ENCODE data around the gene TTC23L.

Gene TTC23L

DNA sequence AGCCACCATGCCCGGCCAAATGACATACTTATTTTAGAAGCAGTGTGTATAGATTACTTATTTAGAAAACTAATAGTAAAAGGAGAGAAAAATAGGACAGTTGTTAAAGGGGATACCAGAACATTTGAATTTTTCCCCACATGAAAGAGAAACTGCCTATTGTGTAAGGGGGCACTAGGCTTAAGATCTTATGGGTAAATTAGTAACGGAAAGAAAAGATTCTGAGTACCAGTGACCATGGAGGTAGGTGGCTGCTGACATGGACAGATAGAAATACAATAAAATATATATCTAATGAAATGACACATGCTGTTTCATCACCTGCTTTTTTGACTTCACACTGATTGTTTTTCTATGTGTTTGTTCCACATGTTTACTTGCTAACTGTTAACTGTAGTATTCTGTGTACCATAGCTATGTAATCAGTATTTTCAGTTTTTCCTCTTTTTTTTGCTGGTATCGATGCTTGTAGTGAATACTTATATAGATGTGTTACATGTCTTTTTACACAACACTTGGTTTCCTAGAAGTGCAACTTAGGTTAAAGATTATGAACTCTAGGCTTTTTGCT lies 87.4 kb downstream of the TTC23L start:
- no peak for DNase-seq

DNA sequence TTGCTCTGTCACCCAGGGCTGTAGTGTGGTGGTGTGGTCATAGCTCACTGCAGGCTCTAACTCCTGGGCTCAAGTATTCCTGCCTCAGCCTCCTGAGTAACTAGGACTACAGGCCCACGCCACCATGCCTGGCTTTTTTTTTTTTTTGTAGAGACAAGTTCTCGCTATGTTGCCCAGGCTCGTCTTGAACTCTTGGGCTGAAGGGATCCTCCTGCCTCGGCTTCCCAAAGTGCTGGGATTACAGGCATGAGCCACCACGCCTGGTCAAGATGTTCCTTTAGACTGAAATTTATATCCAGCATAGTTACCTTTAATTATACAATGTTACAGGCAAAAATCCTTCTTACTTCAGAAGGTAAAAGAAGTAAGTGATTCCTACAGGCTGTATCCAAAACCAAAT lies 88.8 kb downstream of the TTC23L start:
- no peak for DNase-seq

DNA sequence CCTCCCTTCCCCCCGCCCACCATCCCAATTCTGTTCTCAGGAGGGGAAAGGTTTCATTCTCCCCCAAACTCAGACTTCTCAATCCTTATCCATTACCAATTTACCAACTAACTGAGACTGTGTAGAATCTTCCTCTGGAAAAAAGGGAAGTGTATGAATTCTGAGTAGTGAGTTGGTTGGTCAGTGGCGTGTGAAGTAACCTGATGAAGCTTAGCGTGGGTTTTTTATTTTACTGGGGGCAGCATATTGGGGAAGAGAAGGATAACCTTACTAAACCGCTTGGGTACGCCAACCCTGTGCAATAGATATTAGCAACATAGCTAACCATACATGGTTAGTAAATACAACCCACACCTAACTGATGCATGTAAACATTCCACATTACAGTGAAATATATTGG lies 89.3 kb downstream of the TTC23L start:
- no peak for DNase-seq

DNA sequence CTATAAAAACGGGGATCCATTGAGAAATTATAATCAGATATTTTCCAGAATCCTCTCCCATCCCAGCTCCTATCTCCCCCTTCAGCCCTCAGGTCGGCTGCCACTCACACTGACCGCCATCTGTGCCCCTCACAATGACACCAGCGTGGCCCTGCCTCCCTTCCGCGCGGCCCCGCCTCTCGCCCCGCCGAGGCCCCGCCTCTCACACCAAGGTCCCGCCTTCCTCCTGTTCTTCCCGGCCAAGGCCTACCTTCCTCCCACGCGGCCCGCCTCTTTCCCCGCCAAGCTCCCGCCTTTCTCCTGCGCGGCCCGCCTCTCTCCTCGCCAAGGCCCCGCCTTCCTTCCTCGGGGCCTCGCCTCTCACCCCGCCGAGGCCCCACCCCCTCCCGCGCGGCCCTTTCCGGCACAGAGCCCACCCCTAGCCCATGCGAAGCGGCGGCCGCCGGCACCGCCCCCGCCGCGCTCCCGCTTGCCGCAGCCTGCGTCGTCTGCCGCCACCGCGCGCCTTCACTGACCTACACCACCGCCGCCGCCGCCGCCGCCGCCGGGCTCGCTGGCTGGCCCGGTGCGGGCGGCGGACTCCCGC lies 90.3 kb downstream of the TTC23L start, which contains the start of gene DNAJC21:
Gene DNAJC21 (plus strand): TSS at position 426 of the 586 bp plus-strand sequence. CDS start 261 bp downstream, outside the sequence.
- DNase-seq, result peak; percentile 96

DNA sequence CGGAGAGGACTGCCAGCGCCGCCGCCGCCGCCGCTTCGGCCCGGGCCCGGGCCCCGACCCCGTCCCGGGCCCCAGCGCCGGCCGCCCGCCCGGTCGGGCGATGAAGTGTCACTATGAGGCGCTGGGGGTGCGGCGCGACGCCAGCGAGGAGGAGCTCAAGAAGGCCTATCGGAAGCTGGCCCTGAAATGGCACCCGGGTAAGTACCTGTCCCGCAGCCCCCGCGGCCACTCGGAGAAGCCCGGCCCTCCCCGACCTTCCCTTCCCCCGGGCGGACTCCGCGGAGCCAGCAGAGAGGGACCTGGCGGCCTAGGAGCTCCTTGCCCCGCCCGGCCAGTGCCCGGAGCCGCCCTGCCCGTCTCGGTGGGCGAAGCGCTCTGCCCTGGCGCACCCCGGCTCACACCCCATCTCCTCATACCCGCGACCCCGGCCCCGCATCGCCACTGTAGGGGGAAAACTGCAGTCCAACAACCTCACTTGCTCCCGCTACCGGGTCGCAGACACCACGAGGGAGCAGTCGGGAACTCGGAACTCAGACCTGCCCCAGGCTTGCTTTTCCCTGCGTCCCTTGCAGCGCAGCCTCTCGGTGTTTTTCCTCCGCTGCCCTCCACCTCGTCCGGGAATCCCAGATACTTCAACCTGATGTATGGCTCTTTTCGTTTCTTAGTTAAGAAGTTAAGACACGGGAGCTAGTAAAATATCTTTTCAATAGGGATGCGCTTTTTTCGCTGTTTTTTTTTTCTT lies 90.9 kb downstream of the TTC23L start:
- peak; percentile 73 for DNase-seq

DNA sequence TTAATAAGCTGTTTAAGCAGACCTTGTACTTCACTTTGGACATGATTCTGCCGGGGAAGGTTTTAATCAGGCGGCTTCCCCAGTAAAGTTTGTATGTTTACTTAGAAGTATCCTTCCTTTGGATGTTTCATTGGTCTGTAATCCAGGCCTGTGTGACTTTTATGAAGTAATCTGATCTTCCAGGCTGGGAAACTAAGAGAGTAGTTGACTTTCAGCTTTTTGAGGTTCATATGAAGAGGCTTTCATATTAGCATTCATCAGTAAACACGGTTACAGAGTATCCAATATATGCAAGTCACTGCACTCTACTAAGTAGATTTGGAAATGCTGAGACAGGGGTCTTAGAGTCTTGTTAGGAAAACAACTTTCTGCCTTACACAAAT lies 91.5 kb downstream of the TTC23L start:
- DNase-seq, result no peak

DNA sequence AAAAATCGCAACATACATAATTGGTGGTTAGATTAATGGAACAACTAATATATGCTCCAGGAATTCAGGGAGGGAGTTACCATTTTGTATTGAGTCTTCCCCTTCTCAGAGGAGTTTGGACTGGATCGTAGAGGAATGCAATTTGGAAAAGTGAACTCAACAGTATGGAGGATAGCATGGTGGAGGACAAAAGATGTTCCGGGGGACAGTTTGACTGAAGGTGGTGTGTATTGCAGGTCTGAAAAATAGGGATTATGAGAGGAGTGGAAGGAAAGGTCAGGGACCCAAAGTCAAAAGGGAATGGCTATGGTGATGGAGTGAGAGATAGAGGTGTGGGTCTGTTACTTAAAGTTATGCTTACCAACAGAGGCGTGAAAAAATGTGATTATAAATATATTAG lies 91.9 kb downstream of the TTC23L start:
- DNase-seq, result no peak

DNA sequence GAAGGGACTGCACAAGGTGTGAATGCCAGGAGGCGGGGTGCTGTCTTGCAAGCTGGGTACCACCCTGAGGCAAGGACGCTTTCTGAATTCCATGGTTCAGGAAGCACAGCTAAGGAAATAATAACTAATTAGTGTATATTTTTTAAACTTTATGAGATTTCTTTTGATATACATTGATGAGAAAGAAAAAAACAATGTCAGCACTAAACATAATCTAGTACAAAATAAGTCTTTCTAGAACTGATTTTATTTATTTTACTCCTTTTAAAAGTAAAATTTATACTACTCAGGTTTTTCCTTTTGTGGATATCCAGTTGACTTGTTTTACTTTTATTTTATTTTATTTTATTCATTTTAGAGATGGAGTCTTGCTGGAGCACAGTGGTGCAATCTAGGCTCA lies 94.0 kb downstream of the TTC23L start:
- DNase-seq, result no peak

DNA sequence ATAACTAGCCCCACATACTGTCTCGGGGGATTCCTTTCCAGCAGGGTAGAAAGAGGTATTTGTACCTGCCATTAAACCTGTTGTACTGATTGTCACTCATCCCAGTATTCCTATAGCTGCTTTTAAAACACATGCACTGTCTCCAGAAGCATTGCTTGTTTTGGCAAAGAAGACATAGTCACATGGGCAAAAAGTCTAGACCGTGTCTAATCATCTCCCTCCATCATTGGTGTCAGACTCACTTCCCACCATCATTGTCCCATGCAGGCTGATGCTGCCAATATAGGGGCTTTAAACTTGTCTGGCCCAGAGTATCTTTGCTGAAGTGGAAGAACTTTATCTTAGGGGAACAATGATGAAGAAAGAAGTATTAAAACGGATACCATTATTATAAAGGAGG lies 103.0 kb downstream of the TTC23L start:
- no peak for DNase-seq

DNA sequence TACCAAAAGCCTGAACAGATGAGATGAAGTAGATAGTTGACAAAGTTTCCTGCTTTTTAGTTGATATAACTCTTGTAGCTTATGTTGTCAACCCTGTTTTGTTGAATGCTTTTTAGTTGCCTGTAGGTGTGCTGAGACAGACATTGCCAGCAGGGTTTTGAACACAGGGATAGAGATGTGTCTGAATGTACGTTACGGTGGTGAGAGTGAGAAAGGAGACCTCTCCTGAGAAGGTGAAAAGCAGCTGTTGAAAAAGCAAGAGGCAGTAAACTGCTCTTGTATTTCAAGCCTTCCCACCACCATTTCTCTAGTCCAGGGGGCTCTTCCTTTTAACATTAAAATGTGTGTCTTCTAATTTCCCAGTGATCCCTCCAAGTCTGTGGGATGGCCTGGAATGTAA lies 105.1 kb downstream of the TTC23L start:
- DNase-seq, result no peak

DNA sequence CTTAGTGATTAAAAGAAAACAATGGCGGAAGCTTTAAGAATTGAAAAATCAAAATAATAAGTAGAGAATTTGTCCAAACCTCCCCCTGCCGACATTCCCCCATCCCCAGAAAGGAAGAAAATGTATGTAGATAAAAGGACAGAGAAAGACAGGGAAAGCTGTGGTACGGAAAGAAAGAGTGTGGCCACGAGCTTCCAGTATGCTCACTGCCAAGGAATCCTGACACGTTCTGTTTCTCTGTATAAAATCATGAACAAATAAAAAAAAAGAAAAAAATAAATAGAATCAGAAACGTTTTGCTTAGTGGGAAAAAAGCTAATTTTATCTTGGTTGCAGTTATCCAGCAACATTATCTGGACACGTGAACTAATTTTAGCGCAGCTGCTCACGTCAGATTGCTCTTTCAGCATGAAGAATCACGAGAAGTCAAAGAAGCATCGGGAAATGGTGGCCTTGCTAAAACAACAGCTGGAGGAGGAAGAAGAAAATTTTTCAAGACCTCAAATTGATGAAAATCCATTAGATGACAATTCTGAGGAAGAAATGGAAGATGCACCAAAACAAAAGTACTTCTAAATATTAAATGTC lies 105.6 kb downstream of the TTC23L start:
- no peak for DNase-seq
